GM21447 (cell line): ENCODE data around the gene MAP3K4.
"Not testable (repeated sequence)": the region's sequence is repeated elsewhere in the genome, so short reads cannot be mapped to it uniquely, and the experiment has no call there.

Source experiments
- ATAC-seq: cut with Tn5 transposase; IDR thresholded peaks from one replicate; pipeline ENCODE4 v1.9.1; 2021; ENCODE audit not compliant: unreplicated experiment

The MAP3K4 gene

DNA sequence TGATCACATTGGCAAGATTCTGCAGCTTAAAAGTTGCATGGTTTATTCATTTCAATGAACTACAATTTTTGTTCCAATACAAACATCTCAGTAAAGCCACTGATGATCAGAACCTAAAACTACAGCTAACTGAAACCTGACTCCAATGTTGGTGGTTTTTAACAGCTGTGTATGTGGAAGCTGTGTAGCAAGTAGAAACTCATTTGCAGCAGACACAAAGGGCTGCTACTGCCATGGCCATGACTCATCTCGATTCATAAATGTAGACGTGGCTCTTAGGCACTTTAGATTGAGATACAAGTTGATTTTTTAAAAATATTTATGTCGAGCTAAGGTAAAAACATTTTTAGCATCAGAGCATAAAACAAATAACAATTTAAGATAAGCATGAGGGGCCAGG is 19.5 kb upstream of the MAP3K4 start:
- peak; percentile 52 for ATAC-seq

- not testable (repeated sequence) for ATAC-seq
Measured at GRCh38 chr6:160972594-160972993, 19.0 kb upstream of the MAP3K4 start.

DNA sequence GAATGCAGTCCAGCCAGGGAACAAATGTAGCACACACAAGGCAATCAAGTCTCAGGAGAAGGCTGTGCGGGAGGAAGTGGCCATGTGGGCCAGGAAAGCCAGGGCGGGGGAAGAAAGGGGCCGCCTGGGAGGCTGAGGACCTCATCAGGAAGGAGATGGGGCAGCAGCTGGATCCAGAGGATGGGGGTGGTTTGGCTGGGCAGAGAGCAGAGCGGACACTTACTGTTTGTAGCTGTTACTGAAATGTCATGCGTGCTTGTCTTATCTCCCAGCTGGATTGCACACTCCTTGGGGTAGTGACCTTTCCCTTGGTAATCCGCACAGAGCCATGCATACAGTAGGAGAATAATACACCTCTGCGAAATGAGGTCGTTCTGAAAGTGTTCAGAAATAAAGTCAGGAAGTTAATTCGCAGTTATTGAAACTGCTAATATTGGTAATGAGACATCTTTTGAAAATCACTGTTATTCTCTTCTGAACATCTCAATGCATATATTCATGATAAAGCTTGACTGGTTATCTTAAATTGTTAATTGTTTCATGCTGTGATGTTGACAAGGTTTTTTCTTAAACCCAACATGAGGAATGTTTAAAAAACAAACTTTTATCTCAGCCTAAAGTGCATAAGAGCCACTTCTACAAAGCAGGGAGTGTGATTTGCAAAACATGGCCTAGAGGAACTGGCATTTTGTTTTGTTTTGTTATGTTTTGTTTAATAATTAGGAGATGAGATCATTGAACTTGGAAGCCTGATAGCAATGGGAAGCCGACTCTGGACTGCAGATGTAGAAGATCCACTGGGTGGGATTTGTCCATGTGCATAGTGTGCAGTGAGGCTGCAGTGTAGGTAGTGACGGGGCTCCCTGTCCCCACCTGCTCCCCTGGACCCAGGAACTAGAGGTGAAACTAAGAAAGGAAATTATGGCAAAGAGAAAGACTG is 18.0 kb upstream of the MAP3K4 start:
- no peak for ATAC-seq

- no peak for ATAC-seq
Measured at GRCh38 chr6:160974304-160974771, 17.2 kb upstream of the MAP3K4 start.

- ATAC-seq: no peak
Measured at GRCh38 chr6:160975162-160975561, 16.4 kb upstream of the MAP3K4 start.

DNA sequence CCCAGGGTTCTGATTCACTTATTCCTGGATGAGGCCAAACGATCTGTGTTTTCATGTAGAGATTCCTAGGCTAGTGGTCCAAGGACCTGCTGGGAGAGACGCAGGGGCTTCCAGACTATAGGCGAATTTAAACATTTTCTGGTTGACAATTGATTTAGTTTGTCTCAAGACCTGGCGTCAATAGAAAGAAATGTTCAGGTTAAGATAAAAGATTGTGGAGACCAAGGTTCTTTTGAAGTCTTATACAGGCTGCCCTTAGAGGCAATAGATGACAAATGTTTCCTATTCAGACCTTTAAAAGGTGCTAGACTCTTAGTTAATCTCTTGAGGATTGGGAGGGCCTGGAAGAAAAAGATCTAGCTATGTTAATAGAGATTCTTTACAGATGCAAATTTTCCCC is 15.6 kb upstream of the MAP3K4 start:
- ATAC-seq: not testable (repeated sequence)

GRCh38 chr6:160978141-160978901 is 13.2 kb upstream of the MAP3K4 start:
- ATAC-seq: no peak

DNA sequence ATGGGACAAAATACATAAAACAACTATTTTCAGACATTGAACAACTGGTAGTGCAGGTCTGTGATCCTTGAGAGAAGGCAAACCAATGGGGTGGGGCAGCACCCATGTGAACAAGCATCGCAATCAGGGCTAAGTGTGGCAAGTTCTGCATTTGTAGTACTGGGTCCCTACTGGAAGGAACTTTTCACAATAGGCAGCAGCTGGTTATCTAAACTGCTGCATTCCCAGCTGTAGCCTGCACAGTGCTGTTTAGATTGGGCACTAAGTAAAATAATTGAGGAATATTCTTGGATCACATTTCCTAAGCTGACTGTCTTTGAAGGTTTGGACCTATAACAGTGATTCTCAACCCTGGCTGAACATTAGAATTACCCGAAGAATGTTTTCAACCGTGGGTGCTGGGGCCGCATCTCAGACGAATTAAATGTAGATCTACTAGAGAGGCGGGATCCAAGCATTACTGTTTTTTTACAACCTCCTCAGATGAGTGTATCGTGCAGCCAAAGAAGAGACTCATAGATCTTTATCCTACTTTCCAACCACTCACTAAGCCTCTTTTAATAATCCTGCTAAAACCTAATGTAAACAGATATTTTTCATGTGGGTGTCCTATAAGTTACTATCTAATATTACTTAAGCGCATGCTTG is 12.4 kb upstream of the MAP3K4 start:
- ATAC-seq: no peak

- ATAC-seq: not testable (repeated sequence)
Measured at GRCh38 chr6:160983377-160983948, 8.1 kb upstream of the MAP3K4 start.

GRCh38 chr6:160986851-160987250 is 4.7 kb upstream of the MAP3K4 start:
- no peak for ATAC-seq

- no peak for ATAC-seq
Measured at GRCh38 chr6:160987265-160987664, 4.3 kb upstream of the MAP3K4 start.

DNA sequence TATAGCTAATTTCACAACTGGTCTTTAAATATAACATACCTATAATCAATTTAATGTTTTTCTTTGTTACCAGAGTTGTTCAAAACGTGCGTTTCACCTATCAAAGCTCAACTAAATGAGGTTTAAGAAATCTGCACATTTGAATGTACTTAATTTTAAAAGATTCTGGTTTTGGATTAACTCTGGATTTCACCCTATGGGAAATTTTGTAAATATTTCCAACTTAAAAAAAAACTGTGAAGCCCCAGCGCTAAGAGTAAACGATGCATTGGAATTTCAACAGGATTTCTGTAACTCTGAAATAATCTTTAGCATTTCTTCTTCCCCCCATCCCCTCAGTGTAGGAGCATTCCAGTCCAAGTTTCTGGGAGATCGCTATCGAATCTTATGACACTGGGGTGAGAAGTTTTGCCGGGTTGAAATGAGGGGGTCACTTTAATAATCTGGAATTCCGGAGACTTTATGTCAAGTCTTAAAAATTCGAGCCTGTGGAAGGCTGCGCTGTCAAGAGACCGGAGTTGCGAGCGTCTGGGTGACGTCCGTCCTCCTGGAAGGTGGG is 643 bp upstream of the MAP3K4 start:
- no peak for ATAC-seq

DNA sequence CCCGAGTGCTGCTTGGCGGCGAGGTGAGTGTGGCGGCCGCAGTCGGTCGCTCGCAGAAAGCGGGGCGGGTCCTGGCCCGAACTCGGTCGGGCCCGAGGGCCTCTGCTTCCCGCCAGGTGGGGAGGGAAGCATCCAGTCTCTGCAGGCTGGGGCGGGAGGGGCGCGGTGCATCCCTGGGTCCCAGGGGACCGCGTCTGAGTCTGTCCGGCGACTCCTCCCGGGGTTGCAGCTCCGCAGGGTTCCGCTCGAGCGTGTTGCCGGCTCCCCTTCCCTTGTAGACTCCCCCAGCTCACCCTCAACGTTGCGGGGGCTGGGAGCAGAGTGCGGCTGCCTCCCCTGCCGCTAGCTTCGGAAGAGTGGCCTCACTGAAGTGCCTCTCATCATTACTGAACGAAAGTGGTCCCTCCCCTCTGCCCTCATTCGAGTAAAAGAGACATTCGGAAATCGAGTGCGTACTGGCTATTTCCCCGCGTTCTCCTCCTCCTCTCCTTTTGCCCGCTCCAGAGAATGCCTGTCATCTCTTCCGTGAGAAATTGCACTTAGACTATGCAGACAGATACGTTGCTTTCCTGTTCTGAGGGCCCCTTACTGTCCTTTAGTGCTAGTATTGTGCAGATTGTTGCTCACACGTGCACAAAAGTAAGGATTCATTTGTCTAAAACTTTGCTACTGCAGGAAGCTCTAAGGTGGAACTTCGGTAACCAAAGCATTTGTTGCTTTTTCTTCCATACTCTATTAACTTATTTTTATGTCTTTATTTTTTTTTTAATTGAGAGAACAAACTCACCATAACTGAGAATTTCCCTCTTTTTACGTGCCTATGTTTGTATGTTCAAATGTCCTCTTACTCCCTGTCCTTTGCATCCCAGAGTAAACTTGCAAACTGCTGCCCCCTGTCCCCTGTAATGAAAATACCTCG is 751 bp downstream of the MAP3K4 start:
- peak; percentile 40 for ATAC-seq

DNA sequence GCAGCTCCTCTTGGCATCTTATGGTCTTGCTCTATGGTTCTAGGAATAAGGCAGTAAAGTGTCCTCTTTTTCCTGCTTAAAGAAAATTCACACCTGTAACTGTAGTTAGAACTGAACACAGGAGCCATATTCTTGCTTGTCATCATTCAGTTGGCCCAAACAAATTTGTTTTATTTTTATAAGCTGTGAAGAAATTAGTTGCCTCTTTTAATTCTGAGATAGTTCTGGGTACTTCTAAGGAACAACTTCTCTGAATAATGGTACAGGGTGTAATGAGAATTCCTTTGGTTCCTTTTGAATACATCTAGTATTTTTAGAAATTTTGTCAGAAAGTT is 1.4 kb downstream of the MAP3K4 start:
- ATAC-seq: no peak

- ATAC-seq: no peak
Measured at GRCh38 chr6:160995271-160995670, 3.7 kb downstream of the MAP3K4 start.

DNA sequence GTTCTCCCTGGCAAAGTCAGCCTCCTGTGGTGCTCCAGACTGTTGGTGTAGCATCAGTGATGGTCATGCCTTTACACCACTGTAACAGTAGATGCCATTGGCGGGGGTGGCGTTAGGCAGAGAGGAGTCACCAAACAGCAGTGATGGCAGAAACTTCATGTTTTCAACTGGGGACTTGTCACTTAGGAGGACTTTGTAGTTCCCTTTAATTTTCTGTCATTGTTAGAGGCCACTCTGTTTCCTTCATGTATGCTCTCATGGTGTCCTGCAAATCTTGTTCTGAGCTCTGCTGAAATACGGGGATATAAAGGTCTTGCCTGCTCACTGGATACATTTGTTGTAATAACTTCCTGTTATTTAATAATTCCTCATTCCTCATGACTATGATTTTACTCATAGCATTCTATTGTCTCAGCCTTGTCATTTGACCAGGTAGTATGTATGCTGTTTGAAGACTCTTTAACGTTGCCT is 4.6 kb downstream of the MAP3K4 start:
- ATAC-seq: no peak

DNA sequence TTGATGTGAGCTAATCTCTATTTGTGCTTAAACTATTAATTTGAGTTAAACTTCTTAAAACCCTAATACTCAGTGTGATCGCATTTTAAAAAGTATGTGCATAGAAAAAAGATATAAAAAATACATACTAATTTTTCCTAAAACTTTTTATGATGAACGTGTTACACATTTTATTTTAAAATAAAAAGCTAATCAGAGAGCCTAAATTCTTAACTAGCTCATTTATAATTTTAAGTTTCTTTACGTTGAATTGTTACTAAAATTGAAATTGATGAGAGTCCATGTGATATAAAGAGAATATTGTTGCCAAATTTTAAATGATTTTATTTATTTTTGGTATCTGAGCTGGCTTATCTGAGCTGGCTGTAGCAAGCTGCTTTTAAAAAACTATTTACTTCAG is 6.6 kb downstream of the MAP3K4 start:
- ATAC-seq: no peak

GRCh38 chr6:160998766-160999165 is 7.2 kb downstream of the MAP3K4 start:
- no peak for ATAC-seq

DNA sequence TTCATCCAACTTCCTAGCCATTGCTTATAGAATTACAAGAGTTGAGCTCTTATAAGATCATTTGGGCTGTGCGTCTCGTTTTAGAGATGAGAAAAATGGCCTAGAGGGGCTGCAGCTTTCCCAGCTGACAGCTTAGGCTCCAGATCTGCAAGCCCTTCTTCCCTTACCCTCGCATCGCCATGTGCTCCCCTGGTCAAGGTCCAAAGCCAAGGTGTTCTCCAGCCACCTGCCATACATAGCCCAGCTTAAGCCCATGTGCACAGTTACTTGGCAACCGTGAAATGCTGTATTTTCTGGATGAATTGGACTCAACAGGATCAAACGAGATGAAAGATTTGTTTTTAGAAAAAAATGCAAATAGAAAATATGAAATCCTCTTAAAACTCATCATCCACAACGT is 7.9 kb downstream of the MAP3K4 start:
- ATAC-seq: no peak

DNA sequence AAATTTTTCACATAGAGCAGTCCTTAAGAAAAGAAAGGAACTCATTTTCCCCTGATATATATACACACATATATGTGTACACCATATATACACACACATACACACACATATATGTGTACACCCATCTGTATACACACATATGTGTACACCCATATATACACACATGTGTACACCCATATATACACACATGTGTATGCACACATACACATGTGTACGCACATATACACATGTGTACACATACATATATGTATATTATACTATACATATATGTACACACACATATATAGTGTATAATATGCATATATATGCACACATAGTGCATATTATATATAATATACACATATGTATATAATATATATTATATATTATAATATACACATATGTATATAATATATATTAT is 9.1 kb downstream of the MAP3K4 start:
- no peak for ATAC-seq
